Right cardiac atrium (tissue), 5 donors: Measurements from ENCODE around the gene SHQ1. TPM values are rescaled to one million over a fixed set of nuclear protein-coding genes. Genes with fewer than 3 reads are reported as not detected.

Experiments
- ATAC-seq, 2 donors: fragments of 200-7000 bp; cut with Tn5 transposase; one replicate each; pipeline versions ENCODE4 v1.8.0 to v1.9.1; 2020; ENCODE audit warnings: moderate library complexity in 2 of 2, mild to moderate bottlenecking in 1 of 2
- DNase-seq, 3 donors: peaks; one replicate each; pipeline ENCODE4 v3.0.0-alpha.2; 2020
- H3K27ac ChIP-seq: one replicate; pipeline ENCODE4 v1.5.1; 2013; ENCODE audit warnings: mild to moderate bottlenecking, low read length, control low read depth, moderate library complexity
- H3K27me3 ChIP-seq: one replicate; pipeline ENCODE4 v1.6.1; 2013; ENCODE audit not compliant: control insufficient read depth, insufficient read depth
- H3K4me1 ChIP-seq: one replicate; pipeline ENCODE4 v1.6.1; 2013; ENCODE audit warnings: low read length; ENCODE audit not compliant: control insufficient read depth, insufficient read depth
- H3K4me3 ChIP-seq: one replicate; pipeline ENCODE4 v1.5.1; 2013; ENCODE audit warnings: low read length, control low read depth
- H3K9me3 ChIP-seq: one replicate; pipeline ENCODE4 v1.6.1; 2013; ENCODE audit warnings: low read length; ENCODE audit not compliant: control insufficient read depth
- WGBS: extraction: QIAGEN DNeasy Blood & Tissue Kit; methylation state at CpG from one replicate; pipeline ENCODE4 v1.1.7; 2013; 5-methylcytosine and 5-hydroxymethylcytosine counted together
- intact Hi-C, 4 donors: fragments of 100-400 bp; cut with DNase I; formaldehyde crosslinking; loops; one replicate each; pipeline versions ENCODE4 v1.11.0 to v1.14.0; 2022 to 2023
- polyA plus RNA-seq: library from polyadenylated mRNA; stranded (reverse); fragments of 200-250 nt; gene quantifications from one replicate; pipeline ENCODE4 v1.2.3, GENCODE V29; 2013
- total RNA-seq, 4 donors: library from RNA; stranded (reverse); fragmentation: NEBNext Ultra II Directional; extraction: Animal tissue kit (Norgen Biotek cat#: 25700); gene quantifications; one replicate each; pipeline ENCODE4 v1.2.1, GENCODE V29; 2021
- donor health status: healthy with polysubstance abuse.
- donor health status: DM: no; HTN: yes; CAD: no.
- donor health status: DM: no; HTN: no; CAD: no.
- donor health status: DM: no; HTN: yes; CAD: no; lungs with severe emphysema.
- donor health status: DM: yes; HTN: yes; CAD: no.

SHQ1 gene
- total and polyA plus RNA-seq, 5 donors: 10.7 to 27.1 (median 22.4) TPM

- Histone ChIP-seq H3K27me3 (no peaks in the 10 kb centered on the region), H3K4me1 (peaks cover 8% of the 10 kb centered on the region), H3K27ac (peak overlapping the region; percentile 79), H3K4me3 (peak overlapping the region; percentile 95), H3K9me3 (no peaks in the 10 kb centered on the region)
- intact Hi-C loops: loop anchor here in 1 of 4 donors (5.0 kb wide), 1 partner anchor 48 kb away; no protein-coding TSS in a partner anchor
- ATAC-seq (no peak), DNase-seq (no peak)
- 51% methylated on average over 13 of the region's 13 CpGs for WGBS
Observed at GRCh38 chr3:72889310-72890165, 41.3 kb upstream of the SHQ1 start.

GRCh38 chr3:72888546-72889309, 40.5 kb upstream of the SHQ1 start:
- 7% methylated on average over 21 of the region's 21 CpGs for WGBS
- intact Hi-C loops: loop anchor here in 1 of 4 donors (5.0 kb wide), 1 partner anchor 49 kb away; no protein-coding TSS in a partner anchor
- H3K9me3 ChIP-seq: no peaks in the 10 kb centered on the region
- ATAC-seq (no peak), DNase-seq (peak in 1 of 3 donors; percentile 42)
- H3K4me1 ChIP-seq: peaks cover 8% of the 10 kb centered on the region
- H3K4me3 ChIP-seq: peak overlapping the region; percentile 95
- H3K27ac ChIP-seq: peak overlapping the region; percentile 79
- no peaks in the 10 kb centered on the region for H3K27me3 ChIP-seq

GRCh38 chr3:72887705-72888545, 39.7 kb upstream of the SHQ1 start, which contains the start of gene GXYLT2:
TSS of gene GXYLT2 (plus strand) at chr3:72888046. CDS start at chr3:72888234, 188 bp downstream.
- under 1% methylated on average over 96 of the region's 96 CpGs for WGBS
- DNase-seq (peak; percentile 76 to 88 (median 86)), ATAC-seq (peak; percentile 84 to 88)
- Histone ChIP-seq H3K27me3 (no peaks in the 10 kb centered on the region), H3K9me3 (no peaks in the 10 kb centered on the region), H3K4me1 (peaks cover 8% of the 10 kb centered on the region), H3K4me3 (peak within 1 kb of the TSS; percentile 95), H3K27ac (peak within 1 kb of the TSS; percentile 79)
- intact Hi-C loops: loop anchor here in 1 of 4 donors (5.0 kb wide), 1 partner anchor 49 kb away; no protein-coding TSS in a partner anchor

DNA sequence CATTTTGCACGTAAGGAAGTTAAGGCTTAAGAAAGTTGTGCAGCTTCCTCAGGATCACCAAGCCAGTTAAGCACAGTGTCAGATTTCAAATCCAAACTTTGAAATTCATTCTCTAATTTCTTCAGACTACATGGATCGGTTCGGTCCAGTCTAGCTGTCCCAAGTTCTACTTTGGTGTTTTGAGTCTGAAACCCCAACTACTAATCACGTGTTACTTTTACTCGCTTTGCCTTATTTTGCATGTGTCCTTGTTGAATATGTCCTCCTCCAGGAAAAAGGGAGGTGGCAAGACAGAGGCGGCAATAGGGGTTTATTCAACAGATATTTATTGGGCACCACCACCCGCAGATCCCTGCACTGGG, 39.1 kb upstream of the SHQ1 start:
- Histone ChIP-seq H3K4me1 (peaks cover 4% of the 10 kb centered on the region), H3K9me3 (no peaks in the 10 kb centered on the region), H3K4me3 (peak overlapping the region; percentile 95), H3K27me3 (no peaks in the 10 kb centered on the region), H3K27ac (peak overlapping the region; percentile 79)
- intact Hi-C loops: loop anchor here in 1 of 4 donors (5.0 kb wide), 1 partner anchor 50 kb away; no protein-coding TSS in a partner anchor
- DNase-seq (no peak), ATAC-seq (no peak)
- WGBS: under 1% methylated on average over 7 of the region's 7 CpGs

DNA sequence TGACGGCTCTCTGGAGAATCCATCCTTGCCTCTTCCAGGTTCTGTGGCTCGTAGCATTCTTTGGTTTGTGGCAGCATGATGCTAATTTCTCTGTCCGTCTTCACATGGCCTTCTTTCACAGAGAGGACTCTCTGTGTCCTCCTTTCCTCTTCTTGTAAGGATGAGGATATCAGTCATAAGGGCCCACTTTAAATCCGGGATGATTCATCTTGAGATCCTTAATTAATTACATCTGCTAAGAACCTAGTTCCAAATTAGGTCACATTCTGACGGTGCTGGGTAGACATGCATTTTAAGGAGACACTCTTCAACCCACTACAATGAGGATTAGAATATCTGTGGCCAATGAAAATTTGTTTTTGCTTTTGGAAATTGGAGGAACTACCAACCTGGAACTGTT, 23.9 kb upstream of the SHQ1 start:
- ATAC-seq (no peak), DNase-seq (no peak)
- H3K27me3 ChIP-seq: no peaks in the 10 kb centered on the region
- intact Hi-C loops: no loop called here
- no peak overlapping the region for H3K27ac ChIP-seq
- WGBS: 54% methylated on average over 5 of the region's 5 CpGs
- H3K4me1 ChIP-seq: no peaks in the 10 kb centered on the region
- no peak overlapping the region for H3K4me3 ChIP-seq
- no peaks in the 10 kb centered on the region for H3K9me3 ChIP-seq

GRCh38 chr3:72862314-72863090, 14.3 kb upstream of the SHQ1 start:
- H3K9me3 ChIP-seq: no peaks in the 10 kb centered on the region
- H3K27ac ChIP-seq: no peak overlapping the region
- H3K4me1 ChIP-seq: no peaks in the 10 kb centered on the region
- intact Hi-C loops: no loop called here
- ATAC-seq (no peak), DNase-seq (no peak)
- no peak overlapping the region for H3K4me3 ChIP-seq
- WGBS: 64% methylated on average over 7 of the region's 7 CpGs
- no peaks in the 10 kb centered on the region for H3K27me3 ChIP-seq

DNA sequence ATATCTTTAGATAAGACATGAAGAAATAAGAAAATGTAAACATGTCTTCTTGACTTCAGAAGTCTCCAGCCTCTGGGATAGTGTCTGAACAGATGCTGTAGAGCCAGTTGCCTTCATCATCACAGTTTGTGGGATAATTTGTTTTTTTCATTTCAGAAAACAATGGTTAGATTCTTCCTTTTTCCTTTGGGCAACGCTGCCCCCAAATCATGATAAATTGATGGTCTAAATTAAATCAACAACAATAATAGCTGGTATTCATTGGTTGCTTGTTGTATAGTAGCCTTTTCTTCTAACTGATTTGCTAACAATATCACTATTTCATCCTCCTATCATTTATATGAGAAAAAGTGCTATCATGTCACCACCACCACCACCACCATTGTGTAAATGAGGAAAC, 12.6 kb upstream of the SHQ1 start:
- H3K9me3 ChIP-seq: no peaks in the 10 kb centered on the region
- WGBS: 52% methylated on average over 1 of the region's 1 CpG
- no peaks in the 10 kb centered on the region for H3K4me1 ChIP-seq
- H3K27ac ChIP-seq: no peak overlapping the region
- DNase-seq (no peak), ATAC-seq (no peak)
- no peaks in the 10 kb centered on the region for H3K27me3 ChIP-seq
- intact Hi-C loops: no loop called here
- no peak overlapping the region for H3K4me3 ChIP-seq

DNA sequence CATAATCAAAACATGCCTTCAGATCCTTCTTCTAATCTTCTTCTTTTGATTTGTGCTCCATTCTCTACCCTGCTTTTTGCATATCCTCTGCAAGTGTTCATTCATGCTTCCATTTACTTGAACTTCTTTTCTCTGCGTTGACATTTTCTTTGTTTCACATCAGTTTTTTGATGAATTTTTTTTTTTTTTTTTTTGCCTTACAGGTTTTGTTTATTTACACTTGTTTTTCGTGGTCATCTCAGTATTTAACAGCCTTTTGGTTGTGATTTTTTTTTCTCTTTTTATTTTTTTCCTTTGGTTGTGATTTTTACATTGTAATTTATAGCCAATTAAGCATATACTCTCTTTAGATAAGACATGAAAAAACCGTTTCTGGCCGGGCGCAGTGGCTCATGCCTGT, 11.8 kb upstream of the SHQ1 start:
- no peaks in the 10 kb centered on the region for H3K4me1 ChIP-seq
- ATAC-seq (no peak), DNase-seq (no peak)
- H3K4me3 ChIP-seq: no peak overlapping the region
- H3K9me3 ChIP-seq: no peaks in the 10 kb centered on the region
- 83% methylated on average over 5 of the region's 5 CpGs for WGBS
- no peaks in the 10 kb centered on the region for H3K27me3 ChIP-seq
- intact Hi-C loops: no loop called here
- no peak overlapping the region for H3K27ac ChIP-seq

DNA sequence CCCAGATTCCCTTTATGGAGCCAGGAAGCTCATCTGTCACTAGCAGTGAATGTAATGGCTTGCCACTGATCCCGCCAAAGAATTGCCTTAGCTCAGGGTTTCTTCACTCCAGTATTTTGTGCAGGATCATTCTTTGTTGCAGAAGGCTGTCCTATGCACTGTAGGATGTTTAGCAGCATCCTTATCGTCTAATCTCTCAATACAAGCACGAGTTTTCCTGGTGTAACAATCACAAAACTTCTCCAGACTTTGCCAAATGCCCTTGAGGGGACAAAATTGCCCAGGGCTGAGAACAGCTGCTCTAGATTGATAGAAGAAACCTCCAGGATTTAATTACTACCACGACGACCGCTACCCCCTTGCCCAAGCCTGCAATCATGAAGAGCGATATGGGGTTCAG, 6.8 kb upstream of the SHQ1 start:
- 69% methylated on average over 7 of the region's 7 CpGs for WGBS
- ATAC-seq: no peak
- H3K4me1 ChIP-seq: no peaks in the 10 kb centered on the region

GRCh38 chr3:72848703-72849081, 447 bp upstream of the SHQ1 start:
- H3K27ac ChIP-seq: no peak overlapping the region

More for the DNA sequence above, 6.8 kb upstream of the SHQ1 start:
- H3K9me3 ChIP-seq: no peaks in the 10 kb centered on the region
- no peaks in the 10 kb centered on the region for H3K27me3 ChIP-seq
- H3K4me3 ChIP-seq: no peak overlapping the region
- H3K27ac ChIP-seq: no peak overlapping the region
- DNase-seq: no peak
- intact Hi-C loops: loop anchor here in 1 of 4 donors (10.0 kb wide), 1 partner anchor 220 kb away; no protein-coding TSS in a partner anchor

More at GRCh38 chr3:72848703-72849081, 447 bp upstream of the SHQ1 start:
- no peaks in the 10 kb centered on the region for H3K27me3 ChIP-seq
- ATAC-seq (peak; percentile 23 to 24), DNase-seq (no peak)
- H3K4me3 ChIP-seq: peak overlapping the region; percentile 96
- H3K4me1 ChIP-seq: no peaks in the 10 kb centered on the region
- intact Hi-C loops: loop anchor here in 2 of 4 donors (10.0 kb wide), 2 partner anchors 226 to 236 kb away; no protein-coding TSS in a partner anchor
- 1% methylated on average over 11 of the region's 11 CpGs for WGBS
- H3K9me3 ChIP-seq: no peaks in the 10 kb centered on the region
